Measurements from ENCODE around the gene TPD52L2.

DNA sequence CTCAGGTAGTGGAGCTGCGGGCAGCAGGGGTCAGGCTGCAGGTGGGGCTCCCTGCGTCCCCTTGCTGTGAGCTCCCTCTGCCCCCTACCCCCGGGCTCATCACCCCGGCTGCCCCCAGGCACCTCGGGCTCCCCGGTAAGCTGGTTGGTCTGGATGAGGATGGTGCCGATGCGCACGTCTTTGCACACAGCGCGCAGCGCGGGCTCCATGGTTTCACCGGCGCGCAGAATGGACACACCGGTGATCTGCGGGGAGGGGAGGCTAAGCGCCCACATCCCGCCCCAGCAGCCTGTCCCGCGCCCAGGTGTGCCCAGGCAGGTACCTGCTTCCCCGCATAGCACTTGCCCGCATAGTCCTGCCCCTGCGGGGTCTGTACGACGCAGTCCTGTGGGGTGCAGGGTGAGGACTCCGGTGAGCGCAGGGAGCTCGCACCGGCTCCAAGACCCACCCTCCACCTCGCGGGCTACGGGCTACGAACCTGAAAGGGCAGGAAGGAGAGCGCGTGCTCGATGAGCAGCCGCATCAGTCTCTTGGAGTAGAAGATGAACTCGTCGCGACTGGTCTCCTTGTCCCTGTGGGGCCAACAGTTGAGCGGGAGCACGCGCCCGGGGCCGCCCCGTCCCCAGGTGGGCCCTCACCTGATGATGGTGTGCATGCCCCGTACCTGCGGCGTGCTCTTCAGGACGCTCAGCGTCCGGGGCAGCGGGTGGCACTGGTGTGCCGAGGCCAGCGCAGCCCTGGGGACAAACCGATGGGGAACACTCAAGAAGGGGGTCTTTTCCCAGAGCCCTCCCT is 75.6 kb downstream of the TPD52L2 start:
- TF ChIP-seq, protein P1, sequence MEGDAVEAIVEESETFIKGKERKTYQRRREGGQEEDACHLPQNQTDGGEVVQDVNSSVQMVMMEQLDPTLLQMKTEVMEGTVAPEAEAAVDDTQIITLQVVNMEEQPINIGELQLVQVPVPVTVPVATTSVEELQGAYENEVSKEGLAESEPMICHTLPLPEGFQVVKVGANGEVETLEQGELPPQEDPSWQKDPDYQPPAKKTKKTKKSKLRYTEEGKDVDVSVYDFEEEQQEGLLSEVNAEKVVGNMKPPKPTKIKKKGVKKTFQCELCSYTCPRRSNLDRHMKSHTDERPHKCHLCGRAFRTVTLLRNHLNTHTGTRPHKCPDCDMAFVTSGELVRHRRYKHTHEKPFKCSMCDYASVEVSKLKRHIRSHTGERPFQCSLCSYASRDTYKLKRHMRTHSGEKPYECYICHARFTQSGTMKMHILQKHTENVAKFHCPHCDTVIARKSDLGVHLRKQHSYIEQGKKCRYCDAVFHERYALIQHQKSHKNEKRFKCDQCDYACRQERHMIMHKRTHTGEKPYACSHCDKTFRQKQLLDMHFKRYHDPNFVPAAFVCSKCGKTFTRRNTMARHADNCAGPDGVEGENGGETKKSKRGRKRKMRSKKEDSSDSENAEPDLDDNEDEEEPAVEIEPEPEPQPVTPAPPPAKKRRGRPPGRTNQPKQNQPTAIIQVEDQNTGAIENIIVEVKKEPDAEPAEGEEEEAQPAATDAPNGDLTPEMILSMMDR (conservative IDR thresholded peaks at IDR 0.05; ENCODE audit: low read depth, low read length), result no peak
- no peak for TF ChIP-seq EZH2 (IDR thresholded peaks at IDR 0.05; ENCODE audit: low read length, unreplicated experiment)

Data from PC-3 (cell line).